SIG-M5 (cell line): ENCODE results near the gene GLIS2.
"Not testable (repeated sequence)": the region's sequence is repeated elsewhere in the genome, so short reads cannot be mapped to it uniquely, and the experiment has no call there.

Source experiments
- DNase-seq: peaks from one replicate; lab custom pipeline; 2025; lab: John Stamatoyannopoulos, UW

Gene GLIS2

GRCh38 chr16:4319454-4320421, 3.9 kb downstream of the GLIS2 start:
- DNase-seq: no peak

- no peak for DNase-seq
These were observed 4.8 kb downstream of the GLIS2 start for GRCh38 chr16:4320571-4321137.

GRCh38 chr16:4321286-4322120, 5.6 kb downstream of the GLIS2 start:
- no peak for DNase-seq

GRCh38 chr16:4322121-4323052, 6.5 kb downstream of the GLIS2 start:
- DNase-seq: no peak

- no peak for DNase-seq
These were observed 7.4 kb downstream of the GLIS2 start for GRCh38 chr16:4323071-4323844.

- DNase-seq: no peak
These were observed 8.1 kb downstream of the GLIS2 start for GRCh38 chr16:4323845-4324488.

- no peak for DNase-seq
These were observed 8.8 kb downstream of the GLIS2 start for GRCh38 chr16:4324492-4325252.

GRCh38 chr16:4325253-4325758, 9.4 kb downstream of the GLIS2 start:
- DNase-seq: no peak

- no peak for DNase-seq
These were observed 11.6 kb downstream of the GLIS2 start for GRCh38 chr16:4327386-4328045.

GRCh38 chr16:4328046-4328781, 12.3 kb downstream of the GLIS2 start:
- DNase-seq: no peak

- DNase-seq: no peak
These were observed 13.2 kb downstream of the GLIS2 start for GRCh38 chr16:4328782-4329775.

GRCh38 chr16:4330277-4330874, 14.5 kb downstream of the GLIS2 start:
- no peak for DNase-seq

- DNase-seq: no peak
These were observed 16.2 kb downstream of the GLIS2 start for GRCh38 chr16:4332083-4332482.

GRCh38 chr16:4332623-4333307, 16.9 kb downstream of the GLIS2 start:
- no peak for DNase-seq

- no peak for DNase-seq
These were observed 17.4 kb downstream of the GLIS2 start for GRCh38 chr16:4333308-4333638.

- DNase-seq: not testable (repeated sequence)
These were observed 17.8 kb downstream of the GLIS2 start for GRCh38 chr16:4333714-4334113.
